Right lobe of liver (tissue), 6 donors: Measurements from ENCODE around the gene LONP1. TPM values are rescaled to one million over a fixed set of nuclear protein-coding genes. Genes with fewer than 3 reads are reported as not detected.

Experiments used
- ATAC-seq, 4 donors: fragments of 200-7000 bp; cut with Tn5 transposase; one replicate each; pipeline ENCODE4 v1.9.1; 2020; ENCODE audit warnings: mild to moderate bottlenecking in 4 of 4, moderate library complexity in 4 of 4
- DNase-seq, 3 donors: peaks; one replicate each; pipeline ENCODE4 v3.0.0-alpha.2; 2020
- H3K27ac ChIP-seq, 3 donors: fragments of 200-600 bp; one replicate each; pipeline ENCODE4 v1.8.0; 2022
- H3K27me3 ChIP-seq, 2 donors: fragments of 200-600 bp; one replicate each; pipeline ENCODE4 v1.8.0; 2022
- H3K36me3 ChIP-seq, 4 donors: fragments of 200-600 bp; sonication (generic) in 1 of 4; one replicate each; pipeline versions ENCODE4 v1.5.1 to v1.8.0; 2017 to 2022; ENCODE audit warnings: control low read depth in 1 of 4
- H3K4me1 ChIP-seq, 4 donors: fragments of 200-600 bp; sonication (generic) in 1 of 4; one replicate each; pipeline versions ENCODE4 v1.5.1 to v1.8.0; 2017 to 2022; ENCODE audit warnings: control low read depth in 1 of 4
- H3K4me3 ChIP-seq, 3 donors: fragments of 200-600 bp; one replicate each; pipeline ENCODE4 v1.8.0; 2022
- H3K9me3 ChIP-seq, 4 donors: fragments of 200-600 bp; sonication (generic) in 1 of 4; one replicate each; pipeline versions ENCODE4 v1.5.1 to v1.8.0; 2017 to 2022; ENCODE audit warnings: control low read depth in 1 of 4
- CTCF ChIP-seq, 4 donors: fragments of 200-600 bp in 3 of 4; fragments of 450-650 bp in 1 of 4; IDR thresholded peaks; one replicate each; pipeline versions ENCODE4 v1.5.1 to v1.8.0; 2016 to 2022; ENCODE audit warnings: antibody characterized with exemption in 4 of 4, mild to moderate bottlenecking in 2 of 4
- POLR2A ChIP-seq: fragments of 450-650 bp; IDR thresholded peaks from one replicate; pipeline ENCODE4 v1.6.1; 2017; ENCODE audit warnings: antibody characterized with exemption, mild to moderate bottlenecking
- WGBS: methylation state at CpG from one replicate; pipeline ENCODE4 v1.1.6; 2018; ENCODE audit warnings: low coverage, low lambda C conversion rate; ENCODE audit not compliant: insufficient coverage; ENCODE audit errors: missing lambda C conversion rate; 5-methylcytosine and 5-hydroxymethylcytosine counted together
- intact Hi-C, 2 donors: fragments of 100-400 bp; cut with DNase I; formaldehyde crosslinking; loops; one replicate each; pipeline versions ENCODE4 v1.11.2 to v1.14.1; 2022
- total RNA-seq, 6 experiments: library from RNA; depleted of rRNA in 2 of 6; stranded (reverse); fragments of >200 nt in 2 of 6; fragmentation: NEBNext Ultra II Directional in 3 of 6; extraction: Animal tissue kit (Norgen Biotek cat#: 25700) in 3 of 6; gene quantifications; one replicate each; pipeline versions ENCODE4 v1.1.0 to v1.2.4, GENCODE V29; 2016 to 2023
- donor health status: DM: no; HTN: yes; CAD: no.
- donor health status: DM: no; HTN: no; CAD: no.
- donor health status: DM: no; HTN: no; CAD: no.
- donor health status: DM: no; HTN: yes; CAD: no.
- donor health status: DM: no; HTN: yes; CAD: no.

LONP1 gene
- total RNA-seq, 6 experiments from 2014 or later = 54.5 to 123 (median 66.8) TPM

GRCh38 chr19:5661483-5661882, 58.5 kb downstream of the LONP1 start:
- ATAC-seq = no peak
- 94% methylated on average over 9 of the region's 42 CpGs for WGBS
- no peak overlapping the region for H3K27ac ChIP-seq
- H3K27me3 ChIP-seq = no peaks in the 10 kb centered on the region
- TF ChIP-seq CTCF (IDR thresholded peaks at IDR 0.05) = no peak
- TF ChIP-seq POLR2A = no peak
- peak in 1 of 3 donors; percentile 50 for DNase-seq
- H3K4me3 ChIP-seq = no peak overlapping the region
- peaks cover 21 to 92% (median 47%) of the 10 kb centered on the region in 4 donors for H3K36me3 ChIP-seq
- no peaks in the 10 kb centered on the region for H3K9me3 ChIP-seq
- intact Hi-C loops = no loop called here
- H3K4me1 ChIP-seq = peaks cover 0 to 28% (median 7%) of the 10 kb centered on the region in 4 donors

- intact Hi-C loops = no loop called here
These were observed 64.5 kb downstream of the LONP1 start for GRCh38 chr19:5655412-5655811.

GRCh38 chr19:5654931-5655330, 65.0 kb downstream of the LONP1 start:
- DNase-seq (no peak), ATAC-seq (no peak)
- TF ChIP-seq CTCF (IDR thresholded peaks at IDR 0.05) (no peak), POLR2A (no peak)
- Histone ChIP-seq H3K27ac (no peak overlapping the region), H3K4me3 (no peak overlapping the region), H3K9me3 (no peaks in the 10 kb centered on the region), H3K4me1 (no peaks in the 10 kb centered on the region), H3K36me3 (peaks cover 8 to 98% (median 53%) of the 10 kb centered on the region in 4 donors), H3K27me3 (no peaks in the 10 kb centered on the region)
- WGBS = 84% methylated on average over 5 of the region's 5 CpGs
- intact Hi-C loops = no loop called here

More at GRCh38 chr19:5655412-5655811, 64.5 kb downstream of the LONP1 start:
- 97% methylated on average over 5 of the region's 5 CpGs for WGBS
- no peak for ATAC-seq
- Histone ChIP-seq H3K4me1 (no peaks in the 10 kb centered on the region), H3K4me3 (no peak overlapping the region), H3K27ac (no peak overlapping the region), H3K27me3 (no peaks in the 10 kb centered on the region), H3K36me3 (peaks cover 3 to 96% (median 52%) of the 10 kb centered on the region in 4 donors), H3K9me3 (no peaks in the 10 kb centered on the region)
- no peak for TF ChIP-seq POLR2A
- TF ChIP-seq CTCF (IDR thresholded peaks at IDR 0.05) = no peak
- no peak for DNase-seq

GRCh38 chr19:5652261-5652660, 67.7 kb downstream of the LONP1 start:
- intact Hi-C loops = no loop called here
- Histone ChIP-seq H3K27ac (no peak overlapping the region), H3K9me3 (no peaks in the 10 kb centered on the region), H3K27me3 (no peaks in the 10 kb centered on the region), H3K4me1 (peaks cover 0 to 13% (median 6%) of the 10 kb centered on the region in 4 donors), H3K4me3 (no peak overlapping the region), H3K36me3 (peaks cover 11 to 85% (median 50%) of the 10 kb centered on the region in 4 donors)
- ATAC-seq (no peak), DNase-seq (no peak)
- no peak for TF ChIP-seq POLR2A
- TF ChIP-seq CTCF (IDR thresholded peaks at IDR 0.05) = no peak
- WGBS = 92% methylated on average over 4 of the region's 10 CpGs

- Histone ChIP-seq H3K27me3 (no peaks in the 10 kb centered on the region), H3K4me3 (no peak overlapping the region), H3K36me3 (peaks cover 11 to 83% (median 47%) of the 10 kb centered on the region in 4 donors), H3K27ac (no peak overlapping the region), H3K9me3 (no peaks in the 10 kb centered on the region), H3K4me1 (peaks cover 0 to 18% (median 6%) of the 10 kb centered on the region in 4 donors)
- intact Hi-C loops = no loop called here
- DNase-seq = no peak
- no CpG with 5 or more reads among the region's 5 CpGs for WGBS
- no peak for TF ChIP-seq POLR2A
- no peak for TF ChIP-seq CTCF (IDR thresholded peaks at IDR 0.05)
- no peak for ATAC-seq
These were observed 68.6 kb downstream of the LONP1 start for GRCh38 chr19:5651361-5651760.
